ENCODE data around the gene TMUB2. TPM values are rescaled to one million over a fixed set of nuclear protein-coding genes. Genes with fewer than 3 reads are reported as not detected.

Gene TMUB2
- total and polyA plus RNA-seq, 9 of the 15 experiments (the other 6 are each of a cell fraction or from before 2014, with no cell fraction given), result 4.1 to 29.8 (median 16.3) TPM

GRCh38 chr17:44152875-44153274 lies 33.9 kb upstream of the TMUB2 start (continued):
- no peak for TF ChIP-seq ZNF184 (CRISPR knock-in tag; IDR thresholded peaks at IDR 0.05)
- TF ChIP-seq U2AF2 (optimal IDR thresholded peaks at IDR 0.05; ENCODE audit: low read depth, low read length), result no peak
- TF ChIP-seq ELF4 (CRISPR knock-in tag; IDR thresholded peaks at IDR 0.05), result no peak
- TF ChIP-seq ZNF263 (CRISPR knock-in tag; IDR thresholded peaks at IDR 0.05; ENCODE audit: borderline replicate concordance), result no peak
- no peak for TF ChIP-seq PTBP1 (IDR thresholded peaks at IDR 0.05; ENCODE audit: low read depth, low read length)
- TF ChIP-seq ZFP1 (CRISPR knock-in tag; IDR thresholded peaks at IDR 0.05), result no peak
- no peak for TF ChIP-seq GTF2E2 (tag; IDR thresholded peaks at IDR 0.05)
- no peak for TF ChIP-seq SPI1 (IDR thresholded peaks at IDR 0.05; ENCODE audit: borderline replicate concordance, low read depth, low read length)

- H3K9ac ChIP-seq (ENCODE audit: insufficient read depth in 1 of 2, low read depth in 2 of 2, low read length in 2 of 2), result no peak overlapping the region
- no peak for ATAC-seq
- ChIA-PET CTCF (ENCODE audit: low intra/inter-chr PET ratio) (no interaction called here), POLR2A (interaction anchor here (0.8 to 1.3 kb wide), 5 partner anchors 11 to 216 kb away, joined by 3 to 5 read pairs (median 3); no protein-coding TSS in a partner anchor)
- peaks cover 23% of the 10 kb centered on the region for H3K79me2 ChIP-seq (ENCODE audit: control insufficient read depth, insufficient read depth, low read length)
- no peak overlapping the region for H2AFZ ChIP-seq (ENCODE audit: low read depth, low read length)
- no peaks in the 10 kb centered on the region for H3K9me3 ChIP-seq (replicated peaks; ENCODE audit: control insufficient read depth, insufficient read depth, low read depth, low read length)
- BruUV-seq (replicated peaks), result no TSS peak
- H3K4me1 ChIP-seq (replicated peaks in 1 of 2; ENCODE audit: control insufficient read depth in 2 of 2, insufficient read depth in 2 of 2, low read length in 2 of 2), result peaks cover 25 to 26% of the 10 kb centered on the region in 2 experiments
- H3K27ac ChIP-seq (ENCODE audit: extremely low read depth, low read depth, low read length), result no peak overlapping the region; the same call in 2 of the 3 replicates
- intact Hi-C loops (cut with micrococcal nuclease), result no loop called here
- H3K9me1 ChIP-seq (ENCODE audit: control insufficient read depth, insufficient read depth, low read length), result no peaks in the 10 kb centered on the region
- H3K4me3 ChIP-seq, result no peak overlapping the region
- peaks cover 8% of the 10 kb centered on the region; the same call in 1 of the 2 replicates for H4K20me1 ChIP-seq (replicated peaks; ENCODE audit: control insufficient read depth, insufficient read depth, low read length)
- DNase-seq (ENCODE audit: extremely low read depth in 1 of 4, low spot score in 3 of 4), result no peak
- no peaks in the 10 kb centered on the region for H3K27me3 ChIP-seq (ENCODE audit: control insufficient read depth in 2 of 2, insufficient read depth in 2 of 2, low read length in 2 of 2)
- in situ Hi-C loops (cut with MboI), result no loop called here
- FAIRE-seq, result no peak
- peaks cover 72% of the 10 kb centered on the region for H3K36me3 ChIP-seq (ENCODE audit: control insufficient read depth, insufficient read depth, low read length)
- H3K4me2 ChIP-seq (ENCODE audit: insufficient read depth, low read length), result no peak overlapping the region
- WGBS (ENCODE audit: insufficient coverage, low coverage, missing lambda C conversion rate), result 94% methylated on average over 2 of the region's 2 CpGs
- TF ChIP-seq NR0B1 (IDR thresholded peaks at IDR 0.05; ENCODE audit: partially characterized antibody) (no peak), CREB1 (IDR thresholded peaks at IDR 0.05) (no peak), CREB1 (CRISPR knock-in tag; IDR thresholded peaks at IDR 0.05) (no peak), ATF1 (CRISPR knock-in tag; IDR thresholded peaks at IDR 0.05) (no peak), ATF1 (tag; IDR thresholded peaks at IDR 0.05) (no peak), POLR2A (conservative IDR thresholded peaks at IDR 0.05) (no peak), MYBL2 (IDR thresholded peaks at IDR 0.05; ENCODE audit: low read depth) (no peak), MYBL2 (CRISPR knock-in tag; IDR thresholded peaks at IDR 0.05; ENCODE audit: borderline replicate concordance) (no peak), RCOR1 (IDR thresholded peaks at IDR 0.05; ENCODE audit: borderline replicate concordance in 1 of 2, low read depth in 2 of 2, low read length in 2 of 2) (no peak), FOXK2 (conservative IDR thresholded peaks at IDR 0.05 in 1 of 2, IDR thresholded peaks at IDR 0.05 in 1 of 2; ENCODE audit: low read depth in 2 of 2) (no peak), SREBF2 (CRISPR knock-in tag; IDR thresholded peaks at IDR 0.05) (no peak), KHSRP (IDR thresholded peaks at IDR 0.05) (no peak), ZNF77 (CRISPR knock-in tag; IDR thresholded peaks at IDR 0.05) (no peak), SNAPC5 (CRISPR knock-in tag; IDR thresholded peaks at IDR 0.05) (no peak)
Observed at GRCh38 chr17:44155488-44155887, 31.3 kb upstream of the TMUB2 start.

Measured in K562 (cell line).